Duodenal mucosa (tissue), 2 donors: ENCODE data around the gene SFXN1.

ENCODE experiments used
- H3K27ac ChIP-seq: one replicate; pipeline ENCODE4 v1.7.0; 2013; ENCODE audit warnings: low read depth, low read length
- H3K27me3 ChIP-seq, 2 donors: one replicate each; pipeline ENCODE4 v1.7.0; 2013; ENCODE audit warnings: low read length in 2 of 2, control low read depth in 1 of 2; ENCODE audit not compliant: insufficient read depth in 2 of 2, control insufficient read depth in 1 of 2
- H3K36me3 ChIP-seq, 2 donors: one replicate each; pipeline ENCODE4 v1.7.0; 2013; ENCODE audit warnings: low read length in 2 of 2, control low read depth in 1 of 2; ENCODE audit not compliant: insufficient read depth in 2 of 2, control insufficient read depth in 1 of 2
- H3K4me1 ChIP-seq, 2 donors: one replicate each; pipeline ENCODE4 v1.7.0; 2013; ENCODE audit warnings: low read length in 2 of 2, control low read depth in 1 of 2; ENCODE audit not compliant: insufficient read depth in 2 of 2, control insufficient read depth in 1 of 2
- H3K4me3 ChIP-seq, 2 donors: one replicate each; pipeline ENCODE4 v1.7.0; 2013; ENCODE audit warnings: low read length in 2 of 2, low read depth in 1 of 2
- H3K9ac ChIP-seq, 2 donors: one replicate each; pipeline ENCODE4 v1.7.0; 2013; ENCODE audit warnings: low read length in 2 of 2, low read depth in 1 of 2
- H3K9me3 ChIP-seq, 2 donors: one replicate each; pipeline ENCODE4 v1.7.0; 2013; ENCODE audit warnings: low read length in 2 of 2, control low read depth in 1 of 2; ENCODE audit not compliant: control insufficient read depth in 1 of 2

Gene SFXN1

DNA sequence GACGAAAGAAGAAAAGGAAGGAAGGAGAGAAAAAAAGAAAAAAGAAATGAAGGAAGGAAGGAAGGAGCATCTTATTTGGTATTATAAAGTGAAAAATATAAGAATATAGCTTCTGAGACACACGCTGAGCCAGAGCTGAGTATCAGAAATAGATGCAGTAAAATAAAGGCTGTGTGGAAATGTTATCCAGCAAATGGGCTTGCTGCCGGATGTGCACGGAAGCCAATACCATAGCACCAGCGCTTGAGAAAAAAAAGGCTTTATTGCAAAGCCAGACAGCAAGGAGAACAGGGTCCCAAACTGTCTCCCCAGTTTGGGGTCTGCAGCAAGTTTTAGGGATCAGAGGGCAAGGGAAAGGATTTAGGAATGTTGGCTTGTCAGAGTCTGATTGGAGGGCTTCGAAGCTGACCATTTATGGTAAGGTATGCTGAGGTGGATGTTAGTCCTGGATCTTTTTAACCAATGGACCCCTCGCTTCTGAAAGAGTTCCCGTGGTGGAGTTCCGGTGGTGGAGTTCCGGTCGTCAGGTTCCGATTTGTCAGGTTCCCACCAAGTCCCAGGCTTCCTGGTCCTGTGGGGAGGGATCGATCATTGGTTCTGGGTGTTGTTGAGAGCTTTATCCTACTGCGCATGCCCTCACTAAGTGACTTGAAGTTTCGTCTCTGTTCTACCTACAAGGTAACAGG, 70.4 kb downstream of the SFXN1 start:
- Histone ChIP-seq H3K27me3 (peaks cover 6% of the 10 kb centered on the region in 2 donors), H3K27ac (no peak overlapping the region), H3K36me3 (no peaks in the 10 kb centered on the region)

DNA sequence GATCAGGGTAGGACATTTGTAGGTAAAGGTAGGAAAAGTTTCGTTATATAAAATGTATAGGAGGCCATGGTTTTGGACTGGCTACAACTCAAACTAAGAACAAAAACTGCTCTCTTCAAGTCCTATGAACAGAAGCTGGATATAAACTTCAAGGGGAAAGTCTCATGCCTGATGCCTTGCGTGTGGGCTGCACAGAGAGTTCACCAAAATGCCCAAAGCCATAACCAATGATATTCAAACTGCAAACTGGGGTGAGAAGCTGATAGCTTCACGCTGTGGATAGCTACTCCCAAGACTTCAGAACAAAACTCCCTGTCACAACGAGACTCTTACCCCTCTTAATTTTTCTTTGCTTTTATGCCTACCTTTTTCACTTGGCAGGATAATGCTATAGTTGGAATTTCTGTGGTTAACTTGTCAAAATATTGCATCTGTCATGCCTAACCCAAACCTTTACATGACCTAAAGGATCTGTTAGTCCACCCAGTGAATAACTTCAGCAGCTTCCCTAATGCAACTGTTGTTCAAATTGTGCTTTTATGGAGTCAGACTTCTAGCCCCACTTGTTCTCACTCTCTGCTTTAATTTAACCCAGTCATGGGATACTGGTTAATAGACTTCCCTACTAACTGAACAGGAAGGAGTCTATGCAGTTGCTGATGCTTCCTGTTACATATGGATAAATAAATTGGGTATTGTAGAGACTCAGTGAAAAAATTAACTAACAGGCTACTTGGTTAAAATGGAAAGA, 71.9 kb downstream of the SFXN1 start:
- H3K27me3 ChIP-seq, result peaks cover 6% of the 10 kb centered on the region in 2 donors
- no peaks in the 10 kb centered on the region for H3K36me3 ChIP-seq
- H3K9ac ChIP-seq, result no peak overlapping the region
- no peak overlapping the region for H3K27ac ChIP-seq
- no peak overlapping the region for H3K4me3 ChIP-seq
- no peaks in the 10 kb centered on the region for H3K9me3 ChIP-seq
- no peaks in the 10 kb centered on the region for H3K4me1 ChIP-seq

More for the DNA sequence above, 70.4 kb downstream of the SFXN1 start:
- H3K9me3 ChIP-seq, result no peaks in the 10 kb centered on the region
- no peak overlapping the region for H3K4me3 ChIP-seq
- no peak overlapping the region for H3K9ac ChIP-seq
- H3K4me1 ChIP-seq, result no peaks in the 10 kb centered on the region

DNA sequence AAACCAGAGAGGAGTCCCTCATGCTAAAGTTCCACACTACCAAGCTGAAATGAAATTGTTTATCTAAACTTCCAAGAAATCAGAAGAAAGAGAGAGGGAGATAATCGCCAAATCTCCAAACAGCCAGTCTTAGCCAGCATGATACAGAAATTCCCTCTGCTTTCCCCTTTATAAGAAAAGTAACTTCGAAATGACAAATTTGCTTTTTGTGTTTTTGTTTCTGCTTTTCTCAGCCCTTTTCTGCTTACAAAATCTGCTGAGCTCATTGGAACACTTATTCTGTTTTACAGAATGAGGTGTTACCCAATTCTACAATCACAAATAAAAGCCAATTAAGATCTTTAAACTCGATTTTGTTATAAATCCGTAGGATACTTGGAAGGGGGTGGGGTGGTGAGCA, 72.9 kb downstream of the SFXN1 start:
- Histone ChIP-seq H3K36me3 (no peaks in the 10 kb centered on the region), H3K9ac (no peak overlapping the region), H3K4me1 (no peaks in the 10 kb centered on the region), H3K9me3 (no peaks in the 10 kb centered on the region), H3K4me3 (no peak overlapping the region), H3K27me3 (peaks cover 6% of the 10 kb centered on the region in 2 donors), H3K27ac (no peak overlapping the region)

DNA sequence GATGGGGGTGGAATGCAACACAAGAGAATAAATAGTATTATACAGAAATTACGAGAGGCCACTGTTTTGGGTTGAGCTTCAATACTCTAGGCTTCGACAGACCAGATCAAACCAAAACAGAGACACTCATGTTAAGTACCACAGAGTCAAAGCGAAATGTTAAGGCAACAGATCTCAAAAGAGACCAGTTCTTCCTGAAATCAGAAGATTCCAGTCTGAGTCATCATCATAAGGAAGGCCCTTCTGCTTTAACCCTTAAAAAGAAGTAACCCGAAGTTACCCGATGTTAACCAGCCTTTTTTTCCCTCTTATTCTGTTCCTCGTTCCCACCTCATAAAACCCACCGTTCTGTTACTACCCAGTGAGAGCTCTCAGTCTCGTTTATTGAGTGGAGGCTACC, 75.9 kb downstream of the SFXN1 start:
- Histone ChIP-seq H3K4me1 (no peaks in the 10 kb centered on the region), H3K9ac (no peak overlapping the region), H3K4me3 (no peak overlapping the region), H3K27me3 (peaks cover 0 to 5% of the 10 kb centered on the region in 2 donors), H3K9me3 (no peaks in the 10 kb centered on the region), H3K27ac (no peak overlapping the region), H3K36me3 (no peaks in the 10 kb centered on the region)

DNA sequence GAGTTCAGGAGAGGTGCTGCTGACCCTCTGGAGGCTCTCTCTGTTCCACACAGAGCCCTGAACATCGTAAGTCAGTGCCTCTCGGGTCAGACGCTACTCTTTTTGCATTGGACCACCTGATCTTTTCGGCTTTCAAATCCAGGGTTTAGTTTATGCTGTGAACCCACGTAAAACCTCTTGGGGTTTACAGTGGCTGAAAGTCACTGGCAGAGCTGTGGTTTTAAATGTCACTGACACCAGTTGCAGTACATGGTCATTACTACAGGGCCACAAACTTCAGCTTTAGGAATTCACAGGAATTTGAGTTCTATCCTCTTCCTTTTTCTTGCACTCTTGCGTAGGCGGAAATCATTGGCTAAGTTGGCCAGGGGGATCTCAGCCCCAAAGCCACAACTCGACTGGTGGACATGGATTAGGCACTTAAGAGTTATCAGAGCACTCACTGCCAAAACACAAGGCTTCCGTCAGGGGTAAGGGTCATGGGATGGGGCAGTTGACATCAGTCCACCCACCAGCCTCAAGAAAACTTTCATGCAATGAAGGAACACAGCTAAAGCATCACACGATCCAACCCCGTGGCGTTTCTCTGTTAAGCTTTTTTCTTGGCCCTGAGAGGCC, 76.9 kb downstream of the SFXN1 start:
- no peak overlapping the region for H3K27ac ChIP-seq
- no peaks in the 10 kb centered on the region for H3K9me3 ChIP-seq
- H3K4me1 ChIP-seq, result no peaks in the 10 kb centered on the region
- H3K4me3 ChIP-seq, result no peak overlapping the region
- H3K27me3 ChIP-seq, result peaks cover 0 to 5% of the 10 kb centered on the region in 2 donors
- no peak overlapping the region for H3K9ac ChIP-seq
- no peaks in the 10 kb centered on the region for H3K36me3 ChIP-seq

DNA sequence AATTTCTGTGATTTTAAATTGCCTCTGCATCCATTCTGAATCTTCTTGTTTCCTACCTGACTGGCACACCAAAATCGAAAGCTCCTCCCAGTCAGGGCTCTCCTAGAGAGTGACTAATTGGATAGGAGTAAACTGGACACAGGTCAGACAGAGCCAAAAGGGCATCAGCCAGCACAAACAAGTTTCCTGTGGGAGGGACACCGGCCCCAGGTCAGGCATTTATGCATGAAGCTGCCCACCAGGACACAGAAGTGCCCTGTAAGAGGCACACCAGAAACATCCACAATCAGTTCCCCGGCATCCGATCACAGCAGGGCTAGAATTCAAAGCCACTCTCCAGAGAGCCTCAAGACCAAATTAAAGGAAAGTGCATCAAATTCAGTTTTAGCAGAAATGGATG, 78.4 kb downstream of the SFXN1 start:
- peaks cover 0 to 5% of the 10 kb centered on the region in 2 donors for H3K27me3 ChIP-seq
- no peaks in the 10 kb centered on the region for H3K9me3 ChIP-seq
- no peaks in the 10 kb centered on the region for H3K36me3 ChIP-seq
- no peaks in the 10 kb centered on the region for H3K4me1 ChIP-seq
- H3K9ac ChIP-seq, result no peak overlapping the region
- H3K27ac ChIP-seq, result no peak overlapping the region
- H3K4me3 ChIP-seq, result no peak overlapping the region

DNA sequence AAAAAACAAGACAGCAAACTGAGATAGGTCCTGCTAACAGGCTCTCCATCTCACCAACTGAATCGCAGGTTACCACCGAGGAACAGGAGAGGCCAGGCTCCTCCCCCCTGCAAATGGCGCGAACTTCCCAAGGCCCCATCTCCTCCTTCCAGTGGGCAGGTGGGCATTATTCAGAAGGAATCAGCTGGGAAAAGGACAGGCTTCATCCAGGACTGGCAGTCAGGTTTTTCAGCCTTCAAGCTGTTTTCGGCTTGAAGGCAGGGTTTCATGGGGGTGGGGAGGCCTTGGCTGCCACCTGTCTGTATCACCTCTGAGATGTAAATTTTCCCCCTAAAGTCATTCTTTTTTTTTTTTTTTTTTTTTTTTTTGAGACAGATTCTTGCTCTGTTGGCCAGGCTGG, 79.4 kb downstream of the SFXN1 start:
- H3K4me1 ChIP-seq, result no peaks in the 10 kb centered on the region
- H3K4me3 ChIP-seq, result no peak overlapping the region
- no peaks in the 10 kb centered on the region for H3K36me3 ChIP-seq
- H3K9ac ChIP-seq, result no peak overlapping the region
- no peak overlapping the region for H3K27ac ChIP-seq
- peaks cover 0 to 5% of the 10 kb centered on the region in 2 donors for H3K27me3 ChIP-seq
- no peaks in the 10 kb centered on the region for H3K9me3 ChIP-seq

DNA sequence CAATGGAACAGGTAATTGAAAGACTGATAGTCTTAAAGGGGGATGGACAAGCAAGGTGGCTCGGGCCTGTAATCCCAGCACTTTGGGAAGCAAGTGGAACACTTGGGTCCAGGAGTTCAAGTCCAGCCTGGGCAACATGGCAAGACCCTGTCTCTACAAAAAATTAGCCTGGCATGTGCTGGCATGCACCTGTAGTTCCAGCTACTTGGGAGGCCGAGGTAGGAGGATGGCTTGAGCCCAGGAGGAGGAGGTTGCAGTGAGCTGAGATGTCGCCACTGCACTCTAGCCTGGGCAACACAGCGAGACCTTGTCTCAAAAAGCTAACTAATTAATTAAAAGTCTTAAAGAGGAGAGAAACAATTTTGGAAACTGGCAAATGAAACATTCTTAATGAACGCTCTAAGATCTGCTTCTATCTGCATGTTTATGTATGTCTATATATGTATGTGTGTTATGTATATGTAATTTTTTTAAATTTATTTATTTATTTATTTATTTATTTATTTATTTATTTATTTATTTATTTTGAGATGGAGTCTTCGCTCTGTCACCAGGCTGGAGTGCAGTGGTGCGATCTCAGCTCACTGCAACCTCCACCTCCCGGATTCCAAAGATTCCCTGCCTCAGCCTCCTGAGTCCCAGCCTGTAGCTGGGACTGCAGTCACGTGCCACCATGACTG, 80.6 kb downstream of the SFXN1 start:
- Histone ChIP-seq H3K9ac (no peak overlapping the region), H3K4me3 (no peak overlapping the region), H3K36me3 (no peaks in the 10 kb centered on the region), H3K27me3 (peaks cover 0 to 5% of the 10 kb centered on the region in 2 donors), H3K27ac (no peak overlapping the region), H3K4me1 (no peaks in the 10 kb centered on the region), H3K9me3 (no peaks in the 10 kb centered on the region)

DNA sequence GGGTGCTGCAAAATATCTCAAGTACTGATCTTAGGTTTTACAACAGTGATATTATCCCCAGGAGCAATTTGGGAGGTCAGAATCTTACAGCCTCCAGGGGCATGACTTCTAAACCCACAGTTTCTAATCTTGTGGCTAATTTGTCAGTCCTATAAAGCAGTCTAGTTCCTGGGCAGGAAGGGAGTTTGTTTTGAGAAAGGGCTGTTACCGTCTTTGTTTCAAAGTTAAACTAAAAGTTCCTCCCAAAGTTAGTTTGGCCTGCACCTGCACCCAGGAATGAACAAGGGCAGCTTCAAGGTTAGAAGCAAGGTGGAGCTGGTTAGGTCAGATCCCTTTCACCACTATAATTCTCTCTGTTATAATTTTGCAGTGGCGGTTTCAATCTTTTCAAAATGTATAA, 81.7 kb downstream of the SFXN1 start:
- H3K4me3 ChIP-seq, result no peak overlapping the region
- H3K9ac ChIP-seq, result no peak overlapping the region
- no peaks in the 10 kb centered on the region for H3K9me3 ChIP-seq
- H3K4me1 ChIP-seq, result no peaks in the 10 kb centered on the region
- no peak overlapping the region for H3K27ac ChIP-seq
- peaks cover 0 to 5% of the 10 kb centered on the region in 2 donors for H3K27me3 ChIP-seq
- H3K36me3 ChIP-seq, result no peaks in the 10 kb centered on the region

DNA sequence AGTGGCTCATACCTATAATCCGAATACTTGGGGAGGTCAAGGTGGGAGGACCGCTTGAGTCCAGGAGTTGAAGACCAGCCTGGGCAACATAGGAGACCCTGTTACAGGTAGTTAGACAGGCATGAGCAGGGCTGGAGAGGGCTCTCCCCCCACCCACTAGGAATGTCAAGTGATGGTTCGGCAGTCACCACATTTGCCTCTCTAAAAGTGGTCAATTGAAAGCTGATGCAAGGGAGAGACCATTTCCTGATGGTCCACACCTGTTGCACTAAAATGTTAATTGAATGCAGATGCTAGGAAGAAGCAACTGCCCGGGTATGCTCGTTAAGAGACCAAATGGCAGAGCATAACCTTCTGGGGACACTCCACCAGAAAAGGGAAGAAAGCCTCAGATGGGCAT, 82.7 kb downstream of the SFXN1 start:
- Histone ChIP-seq H3K4me1 (no peaks in the 10 kb centered on the region), H3K9me3 (no peaks in the 10 kb centered on the region), H3K27ac (no peak overlapping the region), H3K4me3 (no peak overlapping the region), H3K27me3 (peaks cover 0 to 5% of the 10 kb centered on the region in 2 donors), H3K36me3 (no peaks in the 10 kb centered on the region), H3K9ac (no peak overlapping the region)
